ENCODE data around the gene RBP3.

The RBP3 gene

DNA sequence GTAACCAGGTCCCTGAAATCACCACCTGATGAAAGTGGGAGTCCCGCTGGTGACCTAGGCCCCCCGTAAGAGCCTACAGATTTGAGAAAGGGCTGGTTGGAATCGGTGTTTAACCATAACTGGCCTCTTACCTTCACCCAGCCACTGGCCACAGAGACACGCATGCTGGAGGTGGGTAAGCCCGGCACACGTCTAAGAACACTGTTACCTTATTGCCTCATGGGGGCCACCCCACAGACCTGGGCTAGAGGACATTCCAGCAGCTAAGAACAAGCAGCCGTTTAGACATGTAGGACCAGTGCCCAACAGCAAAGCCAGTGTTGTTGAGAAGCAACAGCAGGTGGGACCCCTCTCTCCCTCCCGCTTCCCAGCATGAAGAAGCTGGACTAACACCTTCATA is 28.4 kb upstream of the RBP3 start:
- no peak for DNase-seq

GRCh38 chr10:47320812-47321211 is 27.4 kb upstream of the RBP3 start:
- DNase-seq: no peak

DNA sequence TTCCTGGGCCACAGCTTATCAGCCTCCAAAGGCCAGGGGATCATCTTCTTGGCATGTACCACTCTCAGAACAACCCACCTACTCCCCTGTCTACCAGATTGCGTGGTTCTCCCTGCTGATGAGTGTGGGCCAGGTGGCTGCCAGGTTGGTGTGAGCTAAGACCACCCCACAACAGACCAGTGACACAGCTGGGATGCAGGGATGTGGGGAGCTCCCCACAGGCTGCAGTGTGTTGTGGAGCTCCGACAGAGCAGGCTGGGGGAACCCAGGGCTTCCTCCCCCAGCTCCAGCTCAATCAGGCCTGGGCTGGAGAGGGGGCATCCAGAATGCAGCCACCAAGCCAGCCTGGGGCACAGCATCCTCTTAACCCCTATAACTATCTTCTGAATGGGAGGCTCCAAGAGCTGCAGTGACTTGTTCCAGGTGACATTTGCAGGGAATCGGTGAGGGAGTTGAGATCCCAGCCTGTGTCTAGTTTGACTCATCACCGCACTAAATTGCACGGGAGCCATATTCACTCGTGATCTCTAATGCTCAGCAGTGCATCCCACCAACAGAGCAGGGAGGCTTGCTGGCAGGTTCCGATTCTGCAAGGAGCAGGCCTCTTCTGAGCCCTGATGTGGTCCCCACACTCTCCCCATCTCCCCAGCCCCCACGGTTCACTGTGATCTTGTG is 26.5 kb upstream of the RBP3 start:
- DNase-seq: no peak

- no peak for DNase-seq
Observed at GRCh38 chr10:47322300-47323061, 25.7 kb upstream of the RBP3 start, which contains the start of gene GDF2. Gene GDF2 (plus strand): TSS chr10:47322454. CDS start chr10:47322669, 215 bp downstream.

- DNase-seq: no peak
Observed at GRCh38 chr10:47323087-47323486, 25.1 kb upstream of the RBP3 start.

- DNase-seq: no peak
Observed at GRCh38 chr10:47323636-47324296, 24.4 kb upstream of the RBP3 start.

DNA sequence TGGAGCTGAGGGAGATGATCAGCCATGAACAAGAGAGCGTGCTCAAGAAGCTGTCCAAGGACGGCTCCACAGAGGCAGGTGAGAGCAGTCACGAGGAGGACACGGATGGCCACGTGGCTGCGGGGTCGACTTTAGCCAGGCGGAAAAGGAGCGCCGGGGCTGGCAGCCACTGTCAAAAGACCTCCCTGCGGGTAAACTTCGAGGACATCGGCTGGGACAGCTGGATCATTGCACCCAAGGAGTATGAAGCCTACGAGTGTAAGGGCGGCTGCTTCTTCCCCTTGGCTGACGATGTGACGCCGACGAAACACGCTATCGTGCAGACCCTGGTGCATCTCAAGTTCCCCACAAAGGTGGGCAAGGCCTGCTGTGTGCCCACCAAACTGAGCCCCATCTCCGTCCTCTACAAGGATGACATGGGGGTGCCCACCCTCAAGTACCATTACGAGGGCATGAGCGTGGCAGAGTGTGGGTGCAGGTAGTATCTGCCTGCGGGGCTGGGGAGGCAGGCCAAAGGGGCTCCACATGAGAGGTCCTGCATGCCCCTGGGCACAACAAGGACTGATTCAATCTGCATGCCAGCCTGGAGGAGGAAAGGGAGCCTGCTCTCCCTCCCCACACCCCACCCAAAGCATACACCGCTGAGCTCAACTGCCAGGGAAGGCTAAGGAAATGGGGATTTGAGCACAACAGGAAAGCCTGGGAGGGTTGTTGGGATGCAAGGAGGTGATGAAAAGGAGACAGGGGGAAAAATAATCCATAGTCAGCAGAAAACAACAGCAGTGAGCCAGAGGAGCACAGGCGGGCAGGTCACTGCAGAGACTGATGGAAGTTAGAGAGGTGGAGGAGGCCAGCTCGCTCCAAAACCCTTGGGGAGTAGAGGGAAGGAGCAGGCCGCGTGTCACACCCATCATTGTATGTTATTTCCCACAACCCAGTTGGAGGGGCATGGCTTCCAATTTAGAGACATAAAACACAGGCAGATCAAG is 22.6 kb upstream of the RBP3 start:
- no peak for DNase-seq

DNA sequence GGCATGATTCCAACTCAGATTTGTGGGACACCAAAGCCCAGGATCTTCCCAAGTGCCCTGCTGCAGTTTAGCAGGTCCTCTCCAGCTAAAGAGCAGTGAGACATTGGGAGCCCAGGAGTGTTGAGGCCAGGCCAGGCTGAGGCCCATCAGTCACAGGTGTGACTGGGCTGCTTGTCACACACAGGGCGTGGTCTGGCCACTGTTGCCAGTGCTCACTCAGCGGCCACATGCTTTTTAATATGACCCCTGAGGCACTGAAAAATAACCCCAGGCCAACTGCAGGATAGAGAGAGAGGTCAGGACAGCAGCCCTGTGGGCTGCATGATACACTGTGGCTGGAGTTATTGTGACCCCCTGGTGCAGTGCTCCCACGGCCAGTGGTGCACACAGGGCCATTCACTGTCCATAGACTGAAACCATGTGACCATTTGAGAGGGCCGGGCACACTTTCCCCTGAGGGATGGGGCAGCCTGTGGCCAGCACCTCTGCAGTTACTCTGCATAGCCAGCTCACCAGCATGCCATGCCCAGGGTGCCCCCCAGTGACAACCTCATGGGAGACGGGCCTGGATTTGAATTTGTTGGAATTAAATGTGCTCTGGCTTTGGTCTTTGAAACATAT is 21.7 kb upstream of the RBP3 start:
- DNase-seq: no peak

DNA sequence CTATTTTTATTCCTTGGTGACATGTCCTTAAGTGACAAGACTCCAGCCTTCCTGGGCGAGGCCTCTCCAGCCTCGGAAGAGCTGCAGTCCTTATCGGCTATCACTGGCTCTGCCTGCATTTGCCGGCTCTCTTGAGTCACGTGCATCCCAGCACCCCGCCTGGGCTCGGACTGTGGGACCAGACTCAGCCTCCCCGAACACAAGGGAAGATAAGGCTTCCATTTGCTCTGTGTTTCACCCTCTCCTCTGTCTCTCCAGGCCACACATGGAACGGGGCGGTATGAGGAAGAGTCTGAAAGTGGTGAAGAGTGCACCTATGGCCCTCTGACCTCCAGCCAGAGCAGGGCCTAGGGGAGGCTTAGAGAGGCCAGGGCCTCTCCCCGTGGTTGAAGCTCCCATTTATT is 21.2 kb upstream of the RBP3 start:
- DNase-seq: no peak

- DNase-seq: no peak
Observed at GRCh38 chr10:47329855-47330254, 18.3 kb upstream of the RBP3 start.

DNA sequence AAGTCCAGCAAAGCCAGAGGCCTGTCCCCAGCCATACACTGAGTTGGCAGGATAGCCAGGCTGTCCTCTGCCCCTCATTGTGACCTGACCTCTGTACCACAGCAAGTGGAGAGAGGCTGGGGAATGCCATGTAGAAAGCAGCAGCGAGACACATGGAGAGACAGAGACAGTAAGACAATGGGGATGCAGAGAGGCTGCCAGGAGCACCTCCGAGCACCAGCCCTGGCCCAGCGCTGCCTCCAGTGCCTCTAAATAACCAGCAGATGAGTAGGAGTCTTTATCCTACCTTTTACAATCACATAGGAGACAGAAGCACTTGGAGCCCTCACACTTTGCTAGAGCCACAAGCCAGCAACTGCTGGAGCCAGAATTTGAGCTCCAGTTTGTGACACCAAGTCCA is 17.8 kb upstream of the RBP3 start:
- DNase-seq: no peak

DNA sequence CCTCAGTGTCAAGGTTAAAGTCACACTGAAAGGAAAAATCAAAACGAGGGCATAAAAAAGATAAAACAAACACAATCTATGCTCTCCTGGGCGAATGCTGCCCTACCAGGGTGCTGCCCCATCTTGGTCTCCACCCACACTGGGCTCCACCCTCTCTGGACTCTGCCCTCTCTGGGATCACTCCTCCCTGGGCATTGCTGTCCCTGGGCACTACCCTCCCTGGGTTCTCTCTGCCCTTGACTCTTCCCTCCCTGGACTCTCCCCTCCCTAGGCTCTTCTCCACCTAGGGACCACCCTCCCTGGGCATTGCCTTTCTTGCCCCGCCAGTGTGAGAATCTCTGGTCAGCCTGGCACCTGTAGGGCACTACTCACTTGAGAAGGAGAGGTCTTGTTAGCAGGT is 17.4 kb upstream of the RBP3 start:
- DNase-seq: no peak

DNA sequence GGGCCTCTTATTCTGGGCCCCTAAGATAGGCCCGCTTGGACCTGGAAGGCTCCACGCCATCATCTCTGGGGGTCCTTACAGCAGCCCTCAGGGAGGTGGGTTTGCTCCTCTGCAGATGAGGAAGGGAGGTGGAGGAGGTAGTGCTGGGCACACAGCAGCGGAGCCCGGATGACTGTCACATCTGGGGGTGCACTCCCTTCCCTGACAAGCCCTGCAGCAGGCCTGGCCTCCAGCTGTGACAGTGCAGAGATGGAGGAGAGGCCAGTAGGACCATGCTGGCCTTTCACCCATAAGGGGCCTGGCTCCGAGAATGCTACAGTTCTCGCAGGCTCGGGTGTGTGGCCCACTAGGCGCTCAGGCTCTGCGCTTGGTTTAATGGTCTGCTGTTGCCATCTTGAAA is 16.7 kb upstream of the RBP3 start:
- DNase-seq: no peak

DNA sequence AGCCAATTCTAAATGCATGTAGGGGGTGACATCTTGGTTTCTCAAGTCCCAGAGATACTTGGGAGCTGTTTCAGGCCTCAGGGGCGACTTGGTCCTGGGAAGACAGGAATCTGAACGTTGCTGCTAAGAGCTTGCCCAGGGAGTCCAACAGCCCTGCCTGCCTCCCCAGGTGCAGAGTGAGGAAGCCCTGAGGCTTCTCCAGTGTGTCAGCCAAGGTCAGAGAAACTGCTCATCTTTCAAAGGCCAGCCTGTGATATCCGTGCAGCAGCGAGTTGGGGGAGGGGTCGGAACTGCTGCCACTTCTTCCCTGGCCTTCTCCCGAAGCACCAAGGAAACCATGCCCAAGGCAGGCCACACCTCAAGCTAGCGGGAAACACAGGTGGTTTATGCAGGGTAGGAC is 16.2 kb upstream of the RBP3 start:
- DNase-seq: no peak

DNA sequence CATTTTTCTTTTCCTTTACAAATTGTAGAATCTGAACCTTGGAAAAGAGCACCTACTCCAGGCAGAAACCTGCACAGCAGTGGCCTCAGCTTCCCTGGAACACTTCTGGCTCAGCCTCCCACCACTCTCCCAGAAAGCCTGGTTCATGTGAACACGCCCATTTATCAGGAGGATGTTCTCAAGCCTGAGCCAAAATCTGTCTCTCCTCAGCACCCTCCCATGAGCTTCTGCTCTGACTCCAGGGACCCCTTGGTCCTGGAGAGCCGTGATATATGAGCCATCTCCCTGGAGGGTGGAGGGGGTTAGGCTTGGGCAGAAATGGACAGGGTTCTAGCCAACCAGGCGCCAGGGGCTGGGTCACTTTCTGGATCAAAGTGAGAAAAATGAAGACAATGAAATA is 15.8 kb upstream of the RBP3 start:
- DNase-seq: no peak

- DNase-seq: no peak
Observed at GRCh38 chr10:47332946-47333345, 15.2 kb upstream of the RBP3 start.

DNA sequence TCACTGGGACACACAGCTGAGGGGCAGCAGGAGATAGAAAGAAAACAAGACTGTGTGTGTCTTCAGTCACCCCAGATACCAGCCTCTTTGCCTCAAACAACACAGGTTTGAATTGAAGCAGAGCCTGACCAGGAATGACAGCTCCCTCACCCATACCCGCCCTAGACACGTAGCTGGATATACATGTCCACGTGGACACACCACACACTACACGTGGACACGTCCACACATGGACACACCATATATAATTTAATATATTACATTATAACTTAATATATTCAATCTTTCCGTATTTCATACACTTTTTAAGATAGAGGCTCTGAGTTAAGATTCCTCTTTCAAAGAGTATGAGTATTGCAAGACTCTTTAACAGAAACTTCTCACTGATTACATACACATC is 14.6 kb upstream of the RBP3 start:
- DNase-seq: no peak

DNA sequence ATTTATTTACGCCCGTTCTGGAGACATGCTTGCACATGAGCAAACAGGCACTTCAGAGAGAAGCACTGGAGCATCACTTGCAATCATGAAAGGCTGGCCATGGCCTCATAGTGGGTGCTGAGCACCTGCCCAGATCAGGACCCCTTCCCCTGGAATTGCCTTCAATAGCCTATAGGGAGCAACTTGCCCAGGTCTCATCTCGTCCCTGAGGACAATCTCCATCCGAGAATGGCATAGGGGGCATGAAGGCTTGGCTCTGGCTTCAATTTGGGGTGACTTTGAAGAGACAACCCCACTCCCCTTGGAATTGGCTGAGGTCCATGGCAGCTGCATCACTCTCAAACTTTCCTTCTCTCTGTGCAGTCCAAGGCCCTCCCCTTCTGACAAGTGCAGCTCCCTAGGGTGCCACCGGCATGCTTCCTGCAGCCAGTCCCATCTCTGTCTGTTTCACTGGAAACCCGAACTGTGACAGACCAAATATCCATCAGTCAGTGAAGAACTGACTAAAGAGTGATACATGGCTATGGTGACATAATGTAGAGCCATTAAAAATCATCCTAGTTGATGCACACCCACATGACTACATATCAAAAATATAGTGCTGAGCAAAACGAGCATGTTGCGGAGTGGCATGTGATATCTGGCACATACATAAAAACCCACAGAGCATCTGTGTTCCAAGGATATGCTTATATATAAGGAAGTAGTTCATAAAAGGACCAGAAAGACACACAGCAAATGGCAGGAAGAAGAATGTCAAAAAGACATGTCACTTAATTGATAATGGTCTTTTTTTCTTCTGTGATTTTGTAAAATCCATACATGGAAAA is 13.5 kb upstream of the RBP3 start:
- no peak for DNase-seq

- DNase-seq: no peak
Observed at GRCh38 chr10:47335906-47336305, 12.3 kb upstream of the RBP3 start.

DNA sequence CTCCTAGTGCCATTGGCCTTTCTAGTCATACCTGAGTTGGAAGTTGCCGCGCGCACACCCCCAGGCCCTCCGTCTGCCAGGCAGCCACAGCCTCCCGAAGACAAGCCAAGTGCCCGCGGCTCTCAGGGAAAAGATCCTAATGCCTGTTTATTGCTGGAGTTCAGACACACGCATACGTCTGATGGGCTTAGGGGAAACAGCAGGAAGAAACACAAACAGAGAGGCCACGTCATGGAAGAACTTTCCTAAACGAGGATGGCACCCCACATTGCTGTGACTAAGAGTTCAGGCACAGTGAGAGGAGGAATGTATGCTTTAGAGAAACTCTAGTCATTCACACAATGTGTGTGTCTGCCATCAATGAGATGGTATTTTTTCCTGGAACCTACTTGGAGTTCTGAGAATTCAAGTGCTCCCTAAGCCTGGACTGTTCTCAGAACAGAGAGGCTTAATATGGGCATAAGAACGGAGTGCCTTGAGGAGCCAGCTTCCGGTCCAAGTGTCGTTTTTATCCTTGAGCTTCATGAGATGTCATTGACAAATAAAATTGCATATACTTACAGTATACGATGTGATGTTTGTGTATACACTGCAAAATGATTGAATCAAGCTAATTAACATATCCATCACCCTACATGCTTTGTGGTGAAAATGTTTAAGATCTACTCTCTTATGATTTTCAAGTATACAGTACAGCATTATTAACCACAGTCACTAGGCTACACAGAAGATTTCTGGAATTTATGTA is 11.6 kb upstream of the RBP3 start:
- DNase-seq: no peak

- no peak for DNase-seq
Observed at GRCh38 chr10:47337310-47337709, 10.9 kb upstream of the RBP3 start.

Measured in GF-D8 (cell line).